Measurements from ENCODE around the gene EHMT1.

DNA sequence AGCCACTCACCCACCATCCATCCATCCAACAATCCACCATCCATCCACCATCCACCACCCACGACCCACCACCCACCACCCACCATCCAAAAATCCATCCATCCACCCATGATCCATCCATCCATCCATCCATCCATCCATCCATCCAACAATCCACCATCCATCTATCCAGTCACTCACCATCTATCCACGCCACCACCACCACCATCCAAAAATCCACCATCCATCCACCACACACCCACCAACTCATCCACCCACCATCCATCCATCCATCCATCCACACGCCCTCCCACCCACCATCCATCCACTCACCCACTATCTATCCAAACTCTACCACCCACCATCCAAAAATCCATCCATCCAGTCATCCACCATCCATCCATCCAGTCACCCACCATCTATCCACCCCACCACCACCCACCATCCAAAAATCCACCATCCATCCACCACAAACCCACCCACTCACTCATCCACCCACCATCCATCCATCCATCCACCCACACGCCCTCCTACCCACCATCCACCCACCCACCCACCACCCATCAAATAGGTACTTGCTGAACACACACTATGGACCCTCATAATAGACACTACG lies 49.1 kb upstream of the EHMT1 start:
- TF ChIP-seq, protein P1, sequence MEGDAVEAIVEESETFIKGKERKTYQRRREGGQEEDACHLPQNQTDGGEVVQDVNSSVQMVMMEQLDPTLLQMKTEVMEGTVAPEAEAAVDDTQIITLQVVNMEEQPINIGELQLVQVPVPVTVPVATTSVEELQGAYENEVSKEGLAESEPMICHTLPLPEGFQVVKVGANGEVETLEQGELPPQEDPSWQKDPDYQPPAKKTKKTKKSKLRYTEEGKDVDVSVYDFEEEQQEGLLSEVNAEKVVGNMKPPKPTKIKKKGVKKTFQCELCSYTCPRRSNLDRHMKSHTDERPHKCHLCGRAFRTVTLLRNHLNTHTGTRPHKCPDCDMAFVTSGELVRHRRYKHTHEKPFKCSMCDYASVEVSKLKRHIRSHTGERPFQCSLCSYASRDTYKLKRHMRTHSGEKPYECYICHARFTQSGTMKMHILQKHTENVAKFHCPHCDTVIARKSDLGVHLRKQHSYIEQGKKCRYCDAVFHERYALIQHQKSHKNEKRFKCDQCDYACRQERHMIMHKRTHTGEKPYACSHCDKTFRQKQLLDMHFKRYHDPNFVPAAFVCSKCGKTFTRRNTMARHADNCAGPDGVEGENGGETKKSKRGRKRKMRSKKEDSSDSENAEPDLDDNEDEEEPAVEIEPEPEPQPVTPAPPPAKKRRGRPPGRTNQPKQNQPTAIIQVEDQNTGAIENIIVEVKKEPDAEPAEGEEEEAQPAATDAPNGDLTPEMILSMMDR (conservative IDR thresholded peaks at IDR 0.05; ENCODE audit: low read length) = no peak
- TF ChIP-seq EZH2phosphoT487 (IDR thresholded peaks at IDR 0.05; ENCODE audit: borderline replicate concordance) = no peak

Data from Loucy (cell line).